Activated naive CD4-positive, alpha-beta T cell treated with Interleukin-2 at 50 U/mL for 16 hours (primary cell): ENCODE results near the gene TBC1D16.
"Not testable (repeated sequence)": the region's sequence is repeated elsewhere in the genome, so short reads cannot be mapped to it uniquely, and the experiment has no call there.

Experiments
- DNase-seq: peaks from one replicate; pipeline ENCODE4 v3.0.0-alpha.2; 2020

The TBC1D16 gene

GRCh38 chr17:79911430-79912399 is 124.0 kb downstream of the TBC1D16 start:
- no peak for DNase-seq

DNA sequence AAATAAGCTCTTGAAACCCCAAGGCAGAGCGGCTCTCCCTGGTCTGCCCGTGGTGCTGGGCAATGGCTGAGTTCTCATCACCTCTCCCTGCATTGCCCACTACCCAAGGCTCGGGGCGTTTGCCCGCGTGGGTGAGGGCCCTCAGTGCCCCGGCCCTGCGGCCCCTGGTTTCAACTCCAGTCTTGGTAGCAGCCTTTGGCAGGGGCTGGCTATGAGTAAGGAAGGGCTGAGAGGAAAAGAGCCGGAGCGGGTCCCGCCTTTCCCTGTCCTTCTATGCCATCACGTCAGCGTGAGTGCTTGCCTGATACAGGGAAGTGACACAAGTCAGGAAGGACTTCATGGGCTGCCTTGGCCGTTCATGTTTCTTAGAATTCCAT is 124.7 kb downstream of the TBC1D16 start:
- no peak for DNase-seq

GRCh38 chr17:79909121-79909520 is 126.6 kb downstream of the TBC1D16 start:
- no peak for DNase-seq

DNA sequence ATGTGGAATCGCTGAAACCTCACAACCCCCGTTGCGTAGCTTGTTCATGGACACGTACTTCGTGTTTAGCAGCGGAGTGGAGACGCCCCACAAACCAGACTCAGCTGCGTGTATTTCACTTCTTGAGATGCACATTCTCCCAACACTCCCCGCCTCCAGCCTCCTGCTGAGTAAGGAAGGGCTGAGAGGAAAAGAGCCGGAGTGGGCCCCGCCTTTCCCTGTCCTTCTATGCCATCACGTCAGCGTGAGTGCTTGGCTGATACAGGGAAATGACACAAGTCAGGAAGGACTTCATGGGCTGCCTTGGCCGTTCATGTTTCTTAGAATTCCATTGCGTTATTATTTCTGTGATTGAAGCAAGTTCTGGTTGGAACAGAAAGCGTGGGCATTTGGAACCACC is 127.8 kb downstream of the TBC1D16 start:
- DNase-seq: no peak

GRCh38 chr17:79907217-79907715 is 128.4 kb downstream of the TBC1D16 start:
- no peak for DNase-seq

DNA sequence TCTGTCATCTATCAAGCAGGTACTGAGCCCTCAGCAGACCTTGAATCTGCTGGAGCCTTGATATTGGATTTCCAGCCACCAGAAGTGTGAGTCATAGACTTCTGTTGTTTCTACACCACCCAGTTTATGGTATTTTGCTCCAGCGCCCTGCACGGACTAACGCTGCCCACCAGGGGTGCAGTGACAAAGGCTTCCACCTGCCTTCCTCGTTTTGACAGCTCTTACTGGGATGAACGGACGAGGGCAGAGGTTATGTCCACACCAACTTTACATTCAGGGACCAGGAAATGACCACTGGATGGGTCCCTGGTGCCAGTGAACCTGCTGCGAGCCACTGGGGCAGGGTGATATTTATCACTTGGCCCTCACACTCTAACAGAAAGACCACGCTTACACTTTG is 129.8 kb downstream of the TBC1D16 start:
- DNase-seq: no peak

GRCh38 chr17:79904865-79905264 is 130.8 kb downstream of the TBC1D16 start:
- DNase-seq: no peak

GRCh38 chr17:79902146-79902791 is 133.4 kb downstream of the TBC1D16 start:
- DNase-seq: no peak

DNA sequence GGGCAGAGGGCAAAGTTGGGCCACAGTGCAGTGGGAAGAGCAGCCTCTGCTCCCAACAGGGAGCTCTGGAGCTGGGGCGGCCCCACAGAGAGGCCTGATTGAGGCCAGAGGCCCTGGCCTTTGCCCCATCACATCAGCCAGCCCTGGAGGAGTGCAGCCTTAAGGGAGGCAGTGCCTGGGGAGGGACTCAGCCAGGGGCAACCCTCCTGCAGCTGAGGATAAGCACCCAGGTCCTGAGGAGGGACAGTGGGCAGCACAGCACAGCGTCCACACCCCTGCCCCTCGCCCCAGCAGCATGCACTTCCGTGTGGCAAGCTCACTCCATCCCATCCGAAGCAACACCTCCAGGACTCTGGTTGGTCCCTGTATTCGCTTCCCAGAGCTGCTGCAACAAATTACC is 134.5 kb downstream of the TBC1D16 start:
- DNase-seq: no peak

GRCh38 chr17:79899584-79899983 is 136.1 kb downstream of the TBC1D16 start:
- no peak for DNase-seq

DNA sequence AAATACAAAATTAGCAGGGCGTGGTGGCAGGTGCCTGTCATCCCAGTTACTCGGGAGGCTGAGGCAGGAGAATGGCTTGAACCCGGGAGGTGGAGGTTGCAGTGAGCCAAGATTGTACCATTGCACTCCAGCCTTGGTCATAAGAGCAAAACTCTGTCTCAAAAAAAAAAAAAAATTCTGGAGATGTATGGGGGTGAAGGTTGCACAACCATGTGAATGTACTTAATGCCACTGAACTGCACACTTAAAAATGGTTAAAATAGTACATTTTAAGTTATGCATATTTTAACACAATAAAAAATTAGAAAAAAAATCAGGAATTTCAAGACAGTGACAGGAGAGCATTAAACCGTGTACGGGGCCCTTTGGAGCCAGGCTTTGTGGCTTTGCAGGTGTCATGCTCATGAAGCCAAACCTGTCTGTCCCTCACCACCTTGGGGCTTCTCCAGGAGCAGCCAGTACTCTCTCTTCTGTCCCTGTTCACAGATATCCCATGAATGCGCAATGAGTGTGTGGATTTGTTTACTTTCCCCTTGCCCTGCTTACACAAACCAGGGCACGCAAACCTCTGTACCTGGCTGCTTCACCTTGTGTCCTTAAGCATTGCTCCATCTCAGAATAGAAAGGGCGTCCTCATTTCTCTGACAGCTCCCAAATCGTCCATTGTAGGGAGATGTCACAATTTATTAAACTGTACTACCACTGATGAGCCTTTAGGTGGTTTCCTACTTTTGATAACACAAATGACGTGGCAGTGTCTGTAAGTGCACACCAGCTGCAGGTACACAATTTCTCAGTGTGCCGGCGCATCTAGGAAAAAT is 138.2 kb downstream of the TBC1D16 start:
- no peak for DNase-seq

DNA sequence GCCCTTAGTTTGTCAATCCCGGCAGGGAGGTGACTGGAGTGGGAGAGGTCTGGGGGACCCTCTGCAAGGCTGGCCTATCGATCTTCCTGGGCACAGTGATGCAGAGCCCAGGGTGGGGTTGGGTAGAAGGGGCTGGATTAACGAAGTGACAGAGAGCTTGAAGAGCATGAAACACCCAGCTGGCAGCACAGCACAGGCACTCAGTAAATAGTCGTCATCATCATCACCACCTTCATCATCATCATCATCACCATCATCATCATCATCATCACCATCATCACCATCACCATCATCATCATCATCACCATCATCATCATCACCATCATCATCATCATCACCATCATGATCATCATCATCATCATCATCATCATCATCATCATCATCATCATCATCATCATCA is 142.2 kb downstream of the TBC1D16 start:
- not testable (repeated sequence) for DNase-seq

GRCh38 chr17:79892457-79893241 is 143.0 kb downstream of the TBC1D16 start:
- DNase-seq: no peak

DNA sequence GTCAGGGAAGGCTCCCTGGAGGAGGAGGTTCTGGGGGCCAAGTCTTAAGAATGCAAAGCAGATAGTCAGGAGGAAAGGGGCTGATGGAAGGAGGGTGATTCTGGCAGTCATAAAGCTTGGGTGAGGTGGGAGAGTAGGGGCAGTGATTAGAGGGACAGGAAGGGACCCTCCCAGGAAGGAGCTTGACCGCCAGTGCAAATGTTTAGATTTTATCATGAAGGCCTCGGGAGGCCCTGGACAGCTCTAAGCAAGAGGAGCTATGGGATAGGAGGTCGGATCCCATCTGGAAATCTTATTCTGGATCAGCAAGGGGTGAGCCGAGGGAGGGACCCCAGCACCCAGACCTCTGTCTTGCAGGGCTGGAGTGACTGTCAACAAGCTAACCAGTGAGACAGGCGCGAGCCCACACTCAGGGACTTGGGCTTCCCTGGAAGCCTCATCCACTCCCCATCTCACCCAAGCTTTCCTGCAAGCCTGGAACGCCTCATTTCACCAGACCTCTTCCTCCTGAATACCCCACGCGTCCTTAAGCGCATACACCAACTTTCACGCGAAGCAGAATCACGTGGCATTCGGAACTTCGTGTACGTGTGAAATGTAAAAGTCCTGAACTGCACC is 144.4 kb downstream of the TBC1D16 start:
- no peak for DNase-seq

DNA sequence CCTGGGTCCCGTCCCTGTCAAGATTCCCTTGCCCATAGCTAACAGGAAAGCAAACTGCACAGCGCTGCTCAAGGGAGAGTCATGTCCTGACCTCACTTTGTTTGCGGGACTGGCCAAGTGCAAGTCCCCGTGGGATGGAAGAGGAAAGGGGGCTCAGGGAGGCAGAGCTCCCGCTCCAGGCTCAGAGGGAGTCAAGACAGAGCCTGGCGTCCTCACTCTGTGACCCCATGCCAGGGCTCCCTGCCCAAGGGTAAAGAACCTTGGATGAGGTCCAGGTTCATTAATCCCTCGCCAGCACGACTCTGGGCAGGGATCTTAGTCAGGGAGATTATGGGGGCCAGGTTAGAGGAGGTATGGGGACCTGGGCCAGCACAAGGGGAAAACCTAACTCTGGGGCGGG is 145.0 kb downstream of the TBC1D16 start:
- DNase-seq: no peak

GRCh38 chr17:79888811-79889634 is 146.6 kb downstream of the TBC1D16 start:
- DNase-seq: no peak

DNA sequence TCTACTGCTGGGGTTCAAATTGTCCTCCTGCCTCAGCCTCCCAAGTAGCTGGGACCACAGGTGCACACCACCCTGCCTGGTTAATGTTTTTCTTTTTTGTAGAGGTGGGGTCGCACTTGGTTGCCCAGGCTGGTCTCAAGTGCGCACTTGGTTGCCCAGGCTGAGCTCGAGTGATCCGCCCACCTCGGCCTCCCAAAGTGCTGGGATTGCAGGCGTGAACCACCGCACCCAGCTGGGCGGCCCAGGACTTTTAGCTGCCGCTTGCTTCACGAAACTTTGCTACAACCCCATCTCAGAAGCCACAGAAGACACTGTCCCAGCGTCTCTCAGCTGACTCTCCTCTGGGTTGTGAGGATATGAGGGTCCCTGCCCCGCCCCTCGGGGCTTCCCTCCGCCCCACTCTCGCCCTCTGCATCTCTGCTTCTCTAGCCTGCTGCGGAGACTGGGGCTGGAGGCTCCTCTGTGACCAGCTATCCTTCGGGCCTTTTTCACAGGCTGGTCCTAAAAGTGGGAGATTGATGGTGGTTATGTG is 147.6 kb downstream of the TBC1D16 start:
- DNase-seq: no peak

GRCh38 chr17:79887451-79887991 is 148.2 kb downstream of the TBC1D16 start:
- no peak for DNase-seq

- no peak for DNase-seq
These were observed 152.5 kb downstream of the TBC1D16 start for GRCh38 chr17:79883202-79883601.
